Erythroblast (primary cell): Measurements from ENCODE around the gene CDC45.

ENCODE experiments used
- GATA1 ChIP-seq: IDR thresholded peaks from 2 replicates; pipeline ENCODE4 v1.6.1; 2011; ENCODE audit warnings: low read depth, mild to moderate bottlenecking, control low read depth, low read length, moderate library complexity
- POLR2A ChIP-seq: IDR thresholded peaks from 2 replicates; pipeline ENCODE4 v1.6.1; 2011; ENCODE audit warnings: mild to moderate bottlenecking, low read length

- TF ChIP-seq POLR2A (no peak), GATA1 (no peak)
These were observed 56.8 kb downstream of the CDC45 start for GRCh38 chr22:19536564-19536963.
